HAP-1 (cell line): ENCODE results near the gene C1QTNF5.

Source experiments
- DNase-seq, 2 experiments: peaks; one replicate each; pipeline ENCODE4 v3.0.0-alpha.2; 2016 to 2020; ENCODE audit warnings: low spot score in 2 of 2
- H3K27me3 ChIP-seq: fragments of 250-450 bp; sonication (Bioruptor Pico); 2 replicates; pipeline ENCODE4 v1.5.1; 2020; ENCODE audit warnings: low read depth, mild to moderate bottlenecking, moderate library complexity
- H3K36me3 ChIP-seq: fragments of 250-450 bp; sonication (Bioruptor Pico); replicated peaks from 2 replicates; pipeline ENCODE4 v1.5.1; 2020; ENCODE audit warnings: mild to moderate bottlenecking
- H3K4me1 ChIP-seq: fragments of 250-450 bp; sonication (Bioruptor Pico); 2 replicates; pipeline ENCODE4 v1.5.1; 2020; ENCODE audit warnings: mild to moderate bottlenecking
- H3K4me3 ChIP-seq: fragments of 250-450 bp; sonication (Bioruptor Pico); 2 replicates; pipeline ENCODE4 v1.5.1; 2020; ENCODE audit warnings: mild to moderate bottlenecking, moderate library complexity
- H3K9me3 ChIP-seq: fragments of 250-450 bp; sonication (Bioruptor Pico); 2 replicates; pipeline ENCODE4 v1.5.1; 2020; ENCODE audit warnings: mild to moderate bottlenecking, moderate library complexity
- in situ Hi-C: fragments of 300-500 bp; cut with MboI; formaldehyde crosslinking; loops from 3 replicates; pipeline ENCODE4 v1.14.3; 2020; ENCODE audit warnings: low sequenced_read_pairs, inconsistent platforms, mixed read lengths

The C1QTNF5 gene

GRCh38 chr11:119377112-119377901, 36.6 kb upstream of the C1QTNF5 start:
- Histone ChIP-seq H3K4me1 (peaks cover 15% of the 10 kb centered on the region), H3K9me3 (no peaks in the 10 kb centered on the region; the same call in 1 of the 2 replicates), H3K36me3 (no peaks in the 10 kb centered on the region), H3K27me3 (no peaks in the 10 kb centered on the region), H3K4me3 (no peak overlapping the region)
- DNase-seq, result no peak
- in situ Hi-C loops, result no loop called here

- no peak overlapping the region for H3K4me3 ChIP-seq
- H3K9me3 ChIP-seq, result no peaks in the 10 kb centered on the region
- no peak for DNase-seq
- in situ Hi-C loops, result no loop called here
- H3K27me3 ChIP-seq, result no peaks in the 10 kb centered on the region
- H3K36me3 ChIP-seq, result no peaks in the 10 kb centered on the region
- peaks cover 8% of the 10 kb centered on the region for H3K4me1 ChIP-seq
These were observed 35.6 kb upstream of the C1QTNF5 start for GRCh38 chr11:119376197-119376847.

GRCh38 chr11:119375337-119376196, 34.9 kb upstream of the C1QTNF5 start:
- Histone ChIP-seq H3K9me3 (no peaks in the 10 kb centered on the region), H3K4me1 (peaks cover 2% of the 10 kb centered on the region), H3K4me3 (no peak overlapping the region), H3K36me3 (no peaks in the 10 kb centered on the region), H3K27me3 (no peaks in the 10 kb centered on the region)
- in situ Hi-C loops, result no loop called here
- DNase-seq, result no peak

- Histone ChIP-seq H3K4me3 (no peak overlapping the region), H3K36me3 (no peaks in the 10 kb centered on the region), H3K27me3 (no peaks in the 10 kb centered on the region), H3K9me3 (no peaks in the 10 kb centered on the region), H3K4me1 (no peaks in the 10 kb centered on the region; the same call in 1 of the 2 replicates)
- DNase-seq, result no peak
- in situ Hi-C loops, result no loop called here
These were observed 34.1 kb upstream of the C1QTNF5 start for GRCh38 chr11:119374632-119375336.

- Histone ChIP-seq H3K27me3 (no peaks in the 10 kb centered on the region), H3K4me3 (no peak overlapping the region), H3K4me1 (peaks cover 4% of the 10 kb centered on the region), H3K36me3 (no peaks in the 10 kb centered on the region), H3K9me3 (no peaks in the 10 kb centered on the region)
- peak; percentile 66 to 87 for DNase-seq
- in situ Hi-C loops, result no loop called here
These were observed 33.4 kb upstream of the C1QTNF5 start for GRCh38 chr11:119373921-119374631.

GRCh38 chr11:119373059-119373920, 32.6 kb upstream of the C1QTNF5 start:
- in situ Hi-C loops, result no loop called here
- Histone ChIP-seq H3K9me3 (no peaks in the 10 kb centered on the region), H3K27me3 (no peaks in the 10 kb centered on the region), H3K36me3 (no peaks in the 10 kb centered on the region), H3K4me1 (peaks cover 12% of the 10 kb centered on the region), H3K4me3 (no peak overlapping the region)
- DNase-seq, result no peak

GRCh38 chr11:119372260-119373058, 31.8 kb upstream of the C1QTNF5 start:
- no peaks in the 10 kb centered on the region for H3K36me3 ChIP-seq

GRCh38 chr11:119371778-119372182, 31.1 kb upstream of the C1QTNF5 start:
- Histone ChIP-seq H3K4me3 (no peak overlapping the region), H3K36me3 (no peaks in the 10 kb centered on the region), H3K4me1 (peaks cover 16% of the 10 kb centered on the region), H3K9me3 (no peaks in the 10 kb centered on the region), H3K27me3 (no peaks in the 10 kb centered on the region)
- no peak for DNase-seq
- in situ Hi-C loops, result no loop called here

More at GRCh38 chr11:119372260-119373058, 31.8 kb upstream of the C1QTNF5 start:
- H3K4me1 ChIP-seq, result peaks cover 16% of the 10 kb centered on the region
- no peak overlapping the region for H3K4me3 ChIP-seq
- H3K9me3 ChIP-seq, result no peaks in the 10 kb centered on the region
- in situ Hi-C loops, result no loop called here
- no peaks in the 10 kb centered on the region for H3K27me3 ChIP-seq
- DNase-seq, result no peak

GRCh38 chr11:119371067-119371601, 30.5 kb upstream of the C1QTNF5 start:
- H3K36me3 ChIP-seq, result no peaks in the 10 kb centered on the region
- H3K27me3 ChIP-seq, result no peaks in the 10 kb centered on the region
- H3K4me3 ChIP-seq, result no peak overlapping the region
- peaks cover 16% of the 10 kb centered on the region for H3K4me1 ChIP-seq
- H3K9me3 ChIP-seq, result no peaks in the 10 kb centered on the region
- in situ Hi-C loops, result no loop called here
- DNase-seq, result no peak

- H3K27me3 ChIP-seq, result no peaks in the 10 kb centered on the region
- no peak for DNase-seq
- no peak overlapping the region for H3K4me3 ChIP-seq
- peaks cover 16% of the 10 kb centered on the region for H3K4me1 ChIP-seq
- no peaks in the 10 kb centered on the region for H3K9me3 ChIP-seq
- in situ Hi-C loops, result no loop called here
- H3K36me3 ChIP-seq, result no peaks in the 10 kb centered on the region
These were observed 29.9 kb upstream of the C1QTNF5 start for GRCh38 chr11:119370486-119371046.
